SU-DHL-6 (cell line): ENCODE results near the gene EPB41L4B.

ENCODE experiments used
- CTCF ChIP-seq: fragments of 200-600 bp; sonication (generic); IDR thresholded peaks from one replicate; pipeline ENCODE4 v1.5.1; 2017; ENCODE audit warnings: antibody characterized with exemption, mild to moderate bottlenecking, low read length, moderate library complexity; ENCODE audit not compliant: insufficient read depth, poor library complexity, severe bottlenecking
- EZH2phosphoT487 ChIP-seq: fragments of 200-600 bp; sonication (generic), shearing (Covaris generic); conservative IDR thresholded peaks from 2 replicates; pipeline ENCODE4 v1.6.1; 2018; ENCODE audit warnings: mild to moderate bottlenecking, antibody characterized with exemption, low read length, moderate library complexity, mixed read lengths

- TF ChIP-seq CTCF: no peak
- no peak for TF ChIP-seq EZH2phosphoT487
Measured at GRCh38 chr9:109346904-109347303, 26.0 kb upstream of the EPB41L4B start.
